ENCODE data around the gene PROC.

The PROC gene

GRCh38 chr2:127464470-127465257 lies 46.4 kb downstream of the PROC start:
- no peak for DNase-seq

- no peak for DNase-seq
These were observed 47.0 kb downstream of the PROC start for GRCh38 chr2:127465258-127465657.

DNA sequence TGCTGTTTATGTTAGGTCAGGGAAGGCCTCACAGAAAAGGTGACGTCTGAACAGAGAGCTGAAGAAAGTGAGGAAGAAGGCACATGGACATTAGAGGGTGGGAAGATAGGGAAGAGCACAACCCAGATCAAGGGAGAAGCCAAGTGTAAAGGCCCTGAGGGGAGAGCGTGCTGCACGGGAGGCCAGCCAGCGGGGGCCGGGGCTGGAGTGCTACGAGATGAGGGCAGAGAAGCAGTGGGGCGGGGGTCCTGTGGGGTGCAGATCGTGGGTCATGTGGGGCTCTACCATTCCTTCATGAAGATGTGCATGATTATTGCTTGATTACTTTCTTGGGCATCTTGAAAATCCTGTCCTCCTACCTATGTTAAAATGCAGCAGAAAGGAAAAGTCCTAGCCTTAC lies 50.8 kb downstream of the PROC start:
- no peak for DNase-seq

- no peak for DNase-seq
These were observed 51.7 kb downstream of the PROC start for GRCh38 chr2:127469974-127470373.

- DNase-seq: no peak
These were observed 53.2 kb downstream of the PROC start for GRCh38 chr2:127471286-127471988.

DNA sequence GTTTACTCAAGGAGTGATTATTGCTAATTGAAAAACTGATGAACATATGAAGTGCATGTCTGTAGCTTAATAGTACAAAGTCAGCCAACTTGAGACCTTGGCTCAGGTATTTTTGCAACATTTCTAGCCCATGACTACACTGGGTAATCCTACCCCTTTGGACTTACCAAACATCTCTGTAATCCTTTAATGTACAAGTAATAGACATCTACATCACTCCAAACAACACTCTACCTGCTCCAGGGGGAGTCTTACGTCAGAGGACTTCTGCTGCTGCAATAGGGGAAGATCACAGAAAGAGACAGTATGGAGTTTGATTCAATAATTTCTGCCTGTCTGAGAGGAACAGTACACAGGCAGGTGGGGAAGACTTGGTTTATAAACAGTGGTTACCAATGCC lies 54.0 kb downstream of the PROC start:
- DNase-seq: no peak

DNA sequence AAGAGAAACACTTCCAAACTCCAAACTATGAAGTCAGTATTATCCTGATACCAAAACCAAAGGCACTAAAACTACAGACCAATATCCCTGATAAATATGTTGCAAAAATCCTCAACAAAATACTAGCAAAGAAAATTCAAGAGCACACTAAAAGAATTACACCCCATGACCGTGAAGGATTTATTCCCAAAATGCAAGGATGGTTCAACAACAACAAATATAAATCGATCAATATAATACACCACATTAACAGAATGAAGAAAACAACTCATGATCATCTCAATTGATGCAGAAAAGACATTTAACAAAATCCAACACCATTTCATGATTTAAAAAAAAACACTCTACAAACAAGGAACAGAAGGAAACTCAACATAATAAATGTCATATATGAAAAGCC lies 57.6 kb downstream of the PROC start:
- DNase-seq: no peak
